ENCODE data around the gene ITGA11.

GRCh38 chr15:68354268-68354667 lies 77.7 kb downstream of the ITGA11 start:
- TF ChIP-seq CTCF (IDR thresholded peaks at IDR 0.05; ENCODE audit: insufficient read depth, low read length) = no peak
- TF ChIP-seq, protein P1, sequence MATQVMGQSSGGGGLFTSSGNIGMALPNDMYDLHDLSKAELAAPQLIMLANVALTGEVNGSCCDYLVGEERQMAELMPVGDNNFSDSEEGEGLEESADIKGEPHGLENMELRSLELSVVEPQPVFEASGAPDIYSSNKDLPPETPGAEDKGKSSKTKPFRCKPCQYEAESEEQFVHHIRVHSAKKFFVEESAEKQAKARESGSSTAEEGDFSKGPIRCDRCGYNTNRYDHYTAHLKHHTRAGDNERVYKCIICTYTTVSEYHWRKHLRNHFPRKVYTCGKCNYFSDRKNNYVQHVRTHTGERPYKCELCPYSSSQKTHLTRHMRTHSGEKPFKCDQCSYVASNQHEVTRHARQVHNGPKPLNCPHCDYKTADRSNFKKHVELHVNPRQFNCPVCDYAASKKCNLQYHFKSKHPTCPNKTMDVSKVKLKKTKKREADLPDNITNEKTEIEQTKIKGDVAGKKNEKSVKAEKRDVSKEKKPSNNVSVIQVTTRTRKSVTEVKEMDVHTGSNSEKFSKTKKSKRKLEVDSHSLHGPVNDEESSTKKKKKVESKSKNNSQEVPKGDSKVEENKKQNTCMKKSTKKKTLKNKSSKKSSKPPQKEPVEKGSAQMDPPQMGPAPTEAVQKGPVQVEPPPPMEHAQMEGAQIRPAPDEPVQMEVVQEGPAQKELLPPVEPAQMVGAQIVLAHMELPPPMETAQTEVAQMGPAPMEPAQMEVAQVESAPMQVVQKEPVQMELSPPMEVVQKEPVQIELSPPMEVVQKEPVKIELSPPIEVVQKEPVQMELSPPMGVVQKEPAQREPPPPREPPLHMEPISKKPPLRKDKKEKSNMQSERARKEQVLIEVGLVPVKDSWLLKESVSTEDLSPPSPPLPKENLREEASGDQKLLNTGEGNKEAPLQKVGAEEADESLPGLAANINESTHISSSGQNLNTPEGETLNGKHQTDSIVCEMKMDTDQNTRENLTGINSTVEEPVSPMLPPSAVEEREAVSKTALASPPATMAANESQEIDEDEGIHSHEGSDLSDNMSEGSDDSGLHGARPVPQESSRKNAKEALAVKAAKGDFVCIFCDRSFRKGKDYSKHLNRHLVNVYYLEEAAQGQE (IDR thresholded peaks at IDR 0.05; ENCODE audit: insufficient replicate concordance, low read depth) = no peak

Data from HL-60 (cell line).